Body of pancreas (tissue), 4 donors: Measurements from ENCODE around the gene PCSK6. TPM values are rescaled to one million over a fixed set of nuclear protein-coding genes. Genes with fewer than 3 reads are reported as not detected.

Source experiments
- ATAC-seq: fragments of 150-250 bp; one replicate; pipeline ENCODE4 v1.9.1; 2016
- DNase-seq, 4 donors: peaks; one replicate each; pipeline ENCODE4 v3.0.0-alpha.2; 2019
- H3K27ac ChIP-seq, 4 donors: fragments of 200-600 bp; sonication (generic); 1 replicate in 3 of 4; 2 replicates in 1 of 4; pipeline versions ENCODE4 v1.5.1 to v1.6.1; 2016 to 2019; ENCODE audit warnings: mild to moderate bottlenecking in 1 of 4, mixed read lengths in 1 of 4, moderate library complexity in 1 of 4
- H3K27me3 ChIP-seq, 2 donors: fragments of 200-600 bp; sonication (generic); one replicate each; pipeline ENCODE4 v1.6.0; 2016; ENCODE audit warnings: mild to moderate bottlenecking in 1 of 2
- H3K36me3 ChIP-seq, 2 donors: fragments of 200-600 bp; sonication (generic); replicated peaks in 1 of 2; 2 replicates each; pipeline ENCODE4 v1.5.1; 2016; ENCODE audit warnings: low read depth in 2 of 2; ENCODE audit not compliant: insufficient read depth in 1 of 2
- H3K4me1 ChIP-seq: fragments of 200-600 bp; sonication (generic); one replicate; pipeline ENCODE4 v1.6.0; 2016
- H3K4me3 ChIP-seq, 2 donors: fragments of 200-600 bp; sonication (generic); 1 replicate in 1 of 2; 2 replicates in 1 of 2; pipeline ENCODE4 v1.5.1; 2016 to 2019
- H3K9me3 ChIP-seq, 3 donors: fragments of 200-600 bp; sonication (generic); 1 replicate in 2 of 3; 2 replicates in 1 of 3; pipeline ENCODE4 v1.5.1; 2016
- CTCF ChIP-seq, 7 experiments: fragments of 450-650 bp in 4 of 7; fragments of 200-600 bp in 3 of 7; sonication (generic) in 3 of 7; IDR thresholded peaks; one replicate each; pipeline ENCODE4 v1.5.1; 2016 to 2019; ENCODE audit warnings: antibody characterized with exemption in 7 of 7
- POLR2A ChIP-seq, 3 donors: fragments of 450-650 bp; IDR thresholded peaks; one replicate each; pipeline ENCODE4 v1.6.1; 2016; ENCODE audit warnings: antibody characterized with exemption in 3 of 3, mild to moderate bottlenecking in 2 of 3
- WGBS, 2 donors: methylation state at CpG; one replicate each; pipeline ENCODE4 v1.1.5; 2017; 5-methylcytosine and 5-hydroxymethylcytosine counted together
- intact Hi-C: fragments of 100-400 bp; cut with DNase I; formaldehyde crosslinking; loops from one replicate; pipeline ENCODE4 v1.15.1; 2023
- total RNA-seq, 2 donors: library from RNA; depleted of rRNA; stranded (reverse); fragments of >200 nt; gene quantifications; one replicate each; pipeline ENCODE4 v1.1.0, GENCODE V29; 2016

PCSK6 gene
- total RNA-seq, 2 donors from 2014 or later: 8.9 to 10.1 TPM

- H3K4me3 ChIP-seq: no peak overlapping the region
- H3K27me3 ChIP-seq: no peaks in the 10 kb centered on the region
- TF ChIP-seq POLR2A (IDR thresholded peaks at IDR 0.05): no peak
- no peak for TF ChIP-seq CTCF (IDR thresholded peaks at IDR 0.05)
- no peaks in the 10 kb centered on the region for H3K4me1 ChIP-seq
- intact Hi-C loops: no loop called here
- H3K27ac ChIP-seq: no peak overlapping the region
- no peaks in the 10 kb centered on the region for H3K9me3 ChIP-seq
- DNase-seq: no peak
- no peak for ATAC-seq
- 65 to 71% methylated on average over 3 of the region's 3 CpGs for WGBS, 2 donors
- no peaks in the 10 kb centered on the region for H3K36me3 ChIP-seq
These were observed 56.5 kb downstream of the PCSK6 start for GRCh38 chr15:101432982-101433381.

- TF ChIP-seq CTCF (IDR thresholded peaks at IDR 0.05) (no peak), POLR2A (IDR thresholded peaks at IDR 0.05) (no peak)
- ATAC-seq (no peak), DNase-seq (no peak)
- 91 to 93% methylated on average over 6 of the region's 6 CpGs for WGBS, 2 donors
- Histone ChIP-seq H3K9me3 (no peaks in the 10 kb centered on the region), H3K27ac (no peak overlapping the region), H3K4me1 (no peaks in the 10 kb centered on the region), H3K27me3 (no peaks in the 10 kb centered on the region), H3K4me3 (no peak overlapping the region), H3K36me3 (no peaks in the 10 kb centered on the region)
- intact Hi-C loops: no loop called here
These were observed 57.8 kb downstream of the PCSK6 start for GRCh38 chr15:101431748-101432147.

GRCh38 chr15:101431301-101431700, 58.2 kb downstream of the PCSK6 start:
- Histone ChIP-seq H3K27me3 (no peaks in the 10 kb centered on the region), H3K36me3 (no peaks in the 10 kb centered on the region), H3K27ac (no peak overlapping the region), H3K9me3 (no peaks in the 10 kb centered on the region), H3K4me1 (no peaks in the 10 kb centered on the region), H3K4me3 (no peak overlapping the region)
- DNase-seq: no peak
- intact Hi-C loops: no loop called here
- 76 to 80% methylated on average over 15 of the region's 15 CpGs for WGBS, 2 donors
- no peak for TF ChIP-seq CTCF (IDR thresholded peaks at IDR 0.05)
- TF ChIP-seq POLR2A (IDR thresholded peaks at IDR 0.05): no peak
- ATAC-seq: no peak

GRCh38 chr15:101429646-101430045, 59.9 kb downstream of the PCSK6 start:
- no peak for DNase-seq
- TF ChIP-seq CTCF (IDR thresholded peaks at IDR 0.05) (no peak), POLR2A (IDR thresholded peaks at IDR 0.05) (no peak)

GRCh38 chr15:101429191-101429590, 60.3 kb downstream of the PCSK6 start:
- Histone ChIP-seq H3K27ac (no peak overlapping the region), H3K9me3 (no peaks in the 10 kb centered on the region), H3K4me1 (no peaks in the 10 kb centered on the region), H3K4me3 (no peak overlapping the region), H3K27me3 (no peaks in the 10 kb centered on the region), H3K36me3 (no peaks in the 10 kb centered on the region)
- ATAC-seq (no peak), DNase-seq (no peak)
- TF ChIP-seq CTCF (IDR thresholded peaks at IDR 0.05) (no peak), POLR2A (IDR thresholded peaks at IDR 0.05) (no peak)
- intact Hi-C loops: no loop called here
- 77 to 86% methylated on average over 8 of the region's 8 CpGs for WGBS, 2 donors

More at GRCh38 chr15:101429646-101430045, 59.9 kb downstream of the PCSK6 start:
- 84 to 89% methylated on average over 18 of the region's 18 CpGs for WGBS, 2 donors
- H3K4me3 ChIP-seq: no peak overlapping the region
- H3K27me3 ChIP-seq: no peaks in the 10 kb centered on the region
- no peaks in the 10 kb centered on the region for H3K4me1 ChIP-seq
- no peaks in the 10 kb centered on the region for H3K36me3 ChIP-seq
- H3K9me3 ChIP-seq: no peaks in the 10 kb centered on the region
- intact Hi-C loops: no loop called here
- H3K27ac ChIP-seq: no peak overlapping the region
- no peak for ATAC-seq
